ENCODE results near the gene EFNA5. TPM values are rescaled to one million over a fixed set of nuclear protein-coding genes. Genes with fewer than 3 reads are reported as not detected.

EFNA5 gene
- total RNA-seq, 2 donors from 2014 or later, result 9.7 to 11.1 TPM

GRCh38 chr5:107388141-107388861 lies 282.4 kb downstream of the EFNA5 start:
- Histone ChIP-seq H3K9ac (ENCODE audit: low read depth in 2 of 2, low read length in 2 of 2) (no peak overlapping the region), H3K27me3 (no peaks in the 10 kb centered on the region), H3K4me3 (no peak overlapping the region), H3K9me3 (no peaks in the 10 kb centered on the region), H3K4me1 (peaks cover 6% of the 10 kb centered on the region), H3K27ac (no peak overlapping the region), H3K36me3 (no peaks in the 10 kb centered on the region)
- DNase-seq, result no peak
- no peak for TF ChIP-seq CTCF (IDR thresholded peaks at IDR 0.05)
- intact Hi-C loops (cut with DNase I), result no loop called here

GRCh38 chr5:107387526-107388140 lies 283.1 kb downstream of the EFNA5 start:
- H3K9ac ChIP-seq (ENCODE audit: low read depth in 2 of 2, low read length in 2 of 2), result no peak overlapping the region
- intact Hi-C loops (cut with DNase I), result no loop called here
- peaks cover 6% of the 10 kb centered on the region for H3K4me1 ChIP-seq
- H3K9me3 ChIP-seq, result no peaks in the 10 kb centered on the region
- H3K36me3 ChIP-seq, result no peaks in the 10 kb centered on the region
- H3K27ac ChIP-seq, result no peak overlapping the region
- TF ChIP-seq CTCF (IDR thresholded peaks at IDR 0.05), result no peak
- no peak for DNase-seq
- H3K27me3 ChIP-seq, result no peaks in the 10 kb centered on the region
- no peak overlapping the region for H3K4me3 ChIP-seq

GRCh38 chr5:107385708-107386107 lies 285.0 kb downstream of the EFNA5 start:
- no peak overlapping the region for H3K27ac ChIP-seq
- H3K27me3 ChIP-seq, result no peaks in the 10 kb centered on the region
- no peak overlapping the region for H3K4me3 ChIP-seq
- intact Hi-C loops (cut with DNase I), result no loop called here
- peaks cover 6% of the 10 kb centered on the region for H3K4me1 ChIP-seq
- no peaks in the 10 kb centered on the region for H3K36me3 ChIP-seq
- no peak overlapping the region for H3K9ac ChIP-seq (ENCODE audit: low read depth in 2 of 2, low read length in 2 of 2)
- no peak for TF ChIP-seq CTCF (IDR thresholded peaks at IDR 0.05)
- no peak for DNase-seq
- no peaks in the 10 kb centered on the region for H3K9me3 ChIP-seq

- intact Hi-C loops (cut with DNase I), result no loop called here
- no peaks in the 10 kb centered on the region for H3K36me3 ChIP-seq
Measured at GRCh38 chr5:107384256-107384655, 286.5 kb downstream of the EFNA5 start.

GRCh38 chr5:107383414-107383813 lies 287.3 kb downstream of the EFNA5 start:
- Histone ChIP-seq H3K36me3 (no peaks in the 10 kb centered on the region), H3K27me3 (no peaks in the 10 kb centered on the region), H3K4me1 (no peaks in the 10 kb centered on the region), H3K9me3 (no peaks in the 10 kb centered on the region), H3K4me3 (no peak overlapping the region), H3K27ac (no peak overlapping the region), H3K9ac (ENCODE audit: low read depth in 2 of 2, low read length in 2 of 2) (no peak overlapping the region)
- DNase-seq, result no peak
- intact Hi-C loops (cut with DNase I), result no loop called here
- no peak for TF ChIP-seq CTCF (IDR thresholded peaks at IDR 0.05)

More at GRCh38 chr5:107384256-107384655, 286.5 kb downstream of the EFNA5 start:
- no peaks in the 10 kb centered on the region for H3K9me3 ChIP-seq
- H3K4me3 ChIP-seq, result no peak overlapping the region
- H3K4me1 ChIP-seq, result peaks cover 2% of the 10 kb centered on the region
- DNase-seq, result no peak
- TF ChIP-seq CTCF (IDR thresholded peaks at IDR 0.05), result no peak
- H3K27me3 ChIP-seq, result no peaks in the 10 kb centered on the region
- no peak overlapping the region for H3K27ac ChIP-seq
- H3K9ac ChIP-seq (ENCODE audit: low read depth in 2 of 2, low read length in 2 of 2), result no peak overlapping the region

All from colonic mucosa (tissue), 4 donors.